Activated CD4-positive, alpha-beta memory T cell treated with anti-CD3 and anti-CD28 coated beads for 36 hours (primary cell): ENCODE measurements around the gene MARS1. TPM values are rescaled to one million over a fixed set of nuclear protein-coding genes. Genes with fewer than 3 reads are reported as not detected.
"Not testable (repeated sequence)": the region's sequence is repeated elsewhere in the genome, so short reads cannot be mapped to it uniquely, and the experiment has no call there.

Experiments used
- CTCF ChIA-PET: fragments of 350-600 bp; sonication (Branson Sonifier 250); formaldehyde crosslinking; loops from one replicate; lab custom pipeline; 2021; ENCODE audit warnings: antibody characterized with exemption, inconsistent platforms; lab: Charles Lee
- POLR2A ChIA-PET: fragments of 350-600 bp; sonication (Branson Sonifier 250); formaldehyde crosslinking; loops from one replicate; lab custom pipeline; 2021; ENCODE audit warnings: antibody characterized with exemption; lab: Charles Lee
- DNase-seq: peaks from one replicate; pipeline ENCODE4 v3.0.0-alpha.2; 2020
- H3K27ac Mint-ChIP-seq: one replicate; pipeline ENCODE4 v1.8.0; 2021; ENCODE audit warnings: mixed read lengths
- H3K27me3 Mint-ChIP-seq: one replicate; pipeline ENCODE4 v1.8.0; 2021; ENCODE audit warnings: mixed read lengths
- H3K36me3 Mint-ChIP-seq: one replicate; pipeline ENCODE4 v1.8.0; 2021; ENCODE audit warnings: mixed read lengths
- H3K4me1 Mint-ChIP-seq: one replicate; pipeline ENCODE4 v1.8.0; 2021; ENCODE audit warnings: low read depth, mixed read lengths
- H3K4me3 Mint-ChIP-seq: one replicate; pipeline ENCODE4 v1.8.0; 2021; ENCODE audit warnings: mild to moderate bottlenecking, mixed read lengths
- H3K9me3 Mint-ChIP-seq: one replicate; pipeline ENCODE4 v1.8.0; 2021; ENCODE audit warnings: mixed read lengths
- intact Hi-C: fragments of 100-400 bp; cut with micrococcal nuclease; formaldehyde crosslinking; loops from one replicate; pipeline ENCODE4 v1.15.1; 2023
- total RNA-seq, 2 experiments: library from RNA; stranded (reverse); gene quantifications; one replicate each; pipeline ENCODE4 v1.2.3, GENCODE V29; 2021

Gene MARS1
- total RNA-seq, 2 experiments from 2014 or later, result 354 to 364 TPM

DNA sequence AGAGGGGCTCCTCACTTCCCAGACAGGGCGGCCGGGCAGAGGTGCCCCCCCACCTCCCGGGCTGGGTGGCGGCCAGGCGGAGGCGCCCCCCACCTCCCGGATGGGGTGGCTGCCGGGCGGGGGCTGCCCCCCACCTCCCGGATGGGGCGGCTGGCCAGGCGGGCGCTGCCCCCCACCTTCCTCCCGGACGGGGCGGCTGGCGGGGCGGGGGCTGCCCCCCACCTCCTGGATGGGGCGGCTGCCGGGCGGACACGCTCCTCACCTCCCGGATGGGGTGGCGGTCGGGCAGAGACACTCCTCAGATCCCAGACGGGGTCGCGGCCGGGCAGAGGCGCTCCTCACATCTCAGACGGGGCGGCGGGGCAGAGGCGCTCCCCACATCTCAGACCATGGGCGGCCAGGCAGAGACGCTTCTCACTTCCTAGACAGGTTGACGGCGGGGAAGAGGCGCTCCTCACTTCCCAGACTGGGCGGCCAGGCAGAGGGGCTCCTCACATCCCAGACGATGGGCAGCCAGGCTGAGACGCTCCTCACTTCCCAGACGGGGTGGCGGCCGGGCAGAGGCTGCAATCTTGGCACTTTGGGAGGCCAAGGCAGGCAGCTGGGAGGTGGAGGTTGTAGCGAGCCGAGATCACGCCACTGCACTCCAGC lies 7.3 kb downstream of the MARS1 start:
- peaks cover 54% of the 10 kb centered on the region for H3K36me3 Mint-ChIP-seq

DNA sequence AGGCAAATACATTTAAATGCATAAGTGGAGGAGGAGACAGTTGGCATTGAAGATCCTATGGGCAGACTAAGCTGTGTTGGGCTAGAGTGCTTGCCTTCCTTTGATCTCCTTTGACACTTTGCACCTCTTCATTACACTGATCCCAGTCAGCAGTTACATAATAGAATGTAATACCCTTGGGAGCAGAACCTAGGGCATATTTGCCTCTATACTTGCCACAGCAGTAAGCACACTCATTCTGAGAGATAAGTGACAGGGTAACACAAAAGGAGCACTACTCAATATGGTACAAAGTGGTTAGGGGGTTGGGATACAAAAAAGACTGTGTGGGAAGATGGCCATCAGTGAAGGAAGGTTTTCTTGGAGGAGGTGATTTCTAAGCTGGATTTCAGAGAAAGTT lies 9.0 kb downstream of the MARS1 start:
- peak overlapping the region; percentile 13 for H3K27ac Mint-ChIP-seq

More for the DNA sequence above, 7.3 kb downstream of the MARS1 start:
- H3K27ac Mint-ChIP-seq, CTCF ChIA-PET, DNase-seq, H3K9me3 Mint-ChIP-seq, H3K27me3 Mint-ChIP-seq, POLR2A ChIA-PET, H3K4me3 Mint-ChIP-seq, intact Hi-C loops: not testable (repeated sequence)
- H3K4me1 Mint-ChIP-seq, result peaks cover 16% of the 10 kb centered on the region

DNA sequence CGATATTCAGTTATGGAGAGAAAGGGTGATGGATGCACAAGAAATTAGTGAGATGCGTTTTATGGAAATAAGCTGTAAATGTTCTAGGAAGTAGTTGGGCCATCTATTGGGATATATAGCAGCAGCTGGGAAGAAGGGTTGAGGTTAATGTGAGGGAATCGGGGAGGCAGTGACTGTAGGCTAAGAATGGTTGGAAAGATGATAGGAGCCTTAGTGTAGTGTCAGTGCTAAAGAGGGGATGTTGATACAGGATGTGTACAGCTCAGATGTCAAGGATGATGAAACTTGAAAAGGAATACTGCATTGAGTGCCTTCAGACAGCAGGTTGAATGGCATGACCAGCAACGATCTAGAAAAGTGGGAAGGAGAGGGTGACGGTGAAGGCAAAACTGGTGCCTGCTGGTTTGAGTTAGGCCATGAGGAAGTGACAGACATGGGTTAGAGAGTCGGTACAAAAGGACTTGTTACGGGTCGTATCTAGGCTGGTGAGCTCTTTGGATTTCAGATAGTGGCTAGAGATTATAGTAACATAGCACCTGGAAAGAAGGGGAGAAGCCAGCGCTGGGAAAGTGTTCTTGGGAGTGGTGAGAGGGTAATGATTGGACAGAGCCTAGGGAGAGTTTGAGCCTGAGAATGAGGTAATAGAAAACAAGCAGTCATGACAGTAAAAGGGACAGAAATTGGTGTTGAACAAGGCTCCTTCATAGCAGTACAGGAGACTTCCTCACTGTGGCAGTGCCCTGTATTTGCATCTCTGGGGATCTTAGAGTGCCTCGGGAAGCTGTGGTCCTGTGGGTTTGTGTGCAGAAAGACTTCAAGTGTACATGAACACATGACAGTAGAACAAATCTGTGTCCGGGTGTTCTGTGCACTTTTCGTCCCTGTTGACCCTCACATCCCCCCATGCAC lies 9.6 kb downstream of the MARS1 start:
- H3K9me3 Mint-ChIP-seq, result no peaks in the 10 kb centered on the region
- DNase-seq, result no peak
- ChIA-PET POLR2A (no interaction called here), CTCF (no interaction called here)
- peak overlapping the region; percentile 13 for H3K27ac Mint-ChIP-seq
- no peaks in the 10 kb centered on the region for H3K27me3 Mint-ChIP-seq
- intact Hi-C loops, result no loop called here
- no peak overlapping the region for H3K4me3 Mint-ChIP-seq
- peaks cover 60% of the 10 kb centered on the region for H3K36me3 Mint-ChIP-seq
- peaks cover 13% of the 10 kb centered on the region for H3K4me1 Mint-ChIP-seq

More for the DNA sequence above, 9.0 kb downstream of the MARS1 start:
- Mint-ChIP-seq H3K4me1 (peaks cover 10% of the 10 kb centered on the region), H3K27me3 (no peaks in the 10 kb centered on the region), H3K9me3 (no peaks in the 10 kb centered on the region), H3K36me3 (peaks cover 54% of the 10 kb centered on the region), H3K4me3 (no peak overlapping the region)
- ChIA-PET POLR2A (no interaction called here), CTCF (no interaction called here)
- DNase-seq, result no peak
- intact Hi-C loops, result no loop called here

DNA sequence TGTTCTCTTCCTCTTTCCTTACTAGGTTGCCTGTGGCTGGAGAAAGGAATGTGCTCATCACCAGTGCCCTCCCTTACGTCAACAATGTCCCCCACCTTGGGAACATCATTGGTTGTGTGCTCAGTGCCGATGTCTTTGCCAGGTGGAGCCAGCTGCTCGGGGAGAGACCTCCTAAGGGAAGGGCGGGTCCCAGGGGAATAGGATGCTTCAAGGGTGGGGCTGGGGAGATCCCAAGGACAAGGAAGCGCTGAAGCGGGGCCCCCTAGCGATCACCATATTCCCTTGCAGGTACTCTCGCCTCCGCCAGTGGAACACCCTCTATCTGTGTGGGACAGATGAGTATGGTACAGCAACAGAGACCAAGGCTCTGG lies 10.2 kb downstream of the MARS1 start:
- Mint-ChIP-seq H3K27me3 (no peaks in the 10 kb centered on the region), H3K27ac (no peak overlapping the region), H3K4me3 (no peak overlapping the region), H3K36me3 (peaks cover 58% of the 10 kb centered on the region), H3K4me1 (peaks cover 7% of the 10 kb centered on the region), H3K9me3 (no peaks in the 10 kb centered on the region)
- no peak for DNase-seq
- intact Hi-C loops, result no loop called here
- ChIA-PET POLR2A (no interaction called here), CTCF (no interaction called here)

DNA sequence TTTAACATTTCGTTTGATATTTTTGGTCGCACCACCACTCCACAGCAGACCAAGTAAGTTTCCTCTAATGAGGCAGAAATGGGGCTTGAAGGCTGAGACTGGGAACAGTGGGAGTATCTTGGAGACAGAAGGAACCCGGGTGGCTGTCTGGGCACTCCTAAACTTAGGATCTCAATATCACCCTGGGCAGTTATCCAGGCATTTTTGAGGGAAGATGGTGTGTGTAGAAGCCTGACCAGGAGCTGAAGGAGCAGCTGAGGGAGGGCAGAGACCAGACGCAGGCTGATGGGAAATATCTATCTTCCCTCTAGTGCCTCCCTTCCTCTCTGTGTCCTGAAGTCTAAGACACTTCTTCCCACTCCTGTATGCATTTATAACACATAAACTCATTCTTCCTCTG lies 10.7 kb downstream of the MARS1 start:
- Mint-ChIP-seq H3K4me3 (no peak overlapping the region), H3K27me3 (no peaks in the 10 kb centered on the region), H3K27ac (no peak overlapping the region), H3K4me1 (peaks cover 7% of the 10 kb centered on the region), H3K36me3 (peaks cover 59% of the 10 kb centered on the region), H3K9me3 (no peaks in the 10 kb centered on the region)
- intact Hi-C loops, result no loop called here
- ChIA-PET CTCF (no interaction called here), POLR2A (no interaction called here)
- no peak for DNase-seq

DNA sequence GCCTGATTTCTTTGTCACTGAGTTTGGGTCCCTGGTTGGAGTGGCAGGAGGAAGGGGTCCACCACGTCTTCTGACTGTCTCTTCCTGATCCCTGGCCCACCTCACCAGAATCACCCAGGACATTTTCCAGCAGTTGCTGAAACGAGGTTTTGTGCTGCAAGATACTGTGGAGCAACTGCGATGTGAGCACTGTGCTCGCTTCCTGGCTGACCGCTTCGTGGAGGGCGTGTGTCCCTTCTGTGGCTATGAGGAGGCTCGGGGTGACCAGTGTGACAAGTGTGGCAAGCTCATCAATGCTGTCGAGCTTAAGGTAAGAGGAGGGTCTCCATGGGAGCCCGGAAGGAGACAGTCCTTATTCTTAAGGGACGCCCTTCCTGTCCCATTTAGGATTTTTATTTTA lies 12.3 kb downstream of the MARS1 start:
- Mint-ChIP-seq H3K9me3 (no peaks in the 10 kb centered on the region), H3K4me1 (peaks cover 7% of the 10 kb centered on the region), H3K27me3 (no peaks in the 10 kb centered on the region), H3K27ac (no peak overlapping the region), H3K4me3 (no peak overlapping the region), H3K36me3 (peaks cover 65% of the 10 kb centered on the region)
- DNase-seq, result no peak
- POLR2A ChIA-PET, result interaction anchor here (0.7 to 2.0 kb wide), 3 partner anchors 10 to 23 kb away, joined by 3 to 4 read pairs (median 3); no protein-coding TSS in a partner anchor
- CTCF ChIA-PET, result no interaction called here
- intact Hi-C loops, result no loop called here

DNA sequence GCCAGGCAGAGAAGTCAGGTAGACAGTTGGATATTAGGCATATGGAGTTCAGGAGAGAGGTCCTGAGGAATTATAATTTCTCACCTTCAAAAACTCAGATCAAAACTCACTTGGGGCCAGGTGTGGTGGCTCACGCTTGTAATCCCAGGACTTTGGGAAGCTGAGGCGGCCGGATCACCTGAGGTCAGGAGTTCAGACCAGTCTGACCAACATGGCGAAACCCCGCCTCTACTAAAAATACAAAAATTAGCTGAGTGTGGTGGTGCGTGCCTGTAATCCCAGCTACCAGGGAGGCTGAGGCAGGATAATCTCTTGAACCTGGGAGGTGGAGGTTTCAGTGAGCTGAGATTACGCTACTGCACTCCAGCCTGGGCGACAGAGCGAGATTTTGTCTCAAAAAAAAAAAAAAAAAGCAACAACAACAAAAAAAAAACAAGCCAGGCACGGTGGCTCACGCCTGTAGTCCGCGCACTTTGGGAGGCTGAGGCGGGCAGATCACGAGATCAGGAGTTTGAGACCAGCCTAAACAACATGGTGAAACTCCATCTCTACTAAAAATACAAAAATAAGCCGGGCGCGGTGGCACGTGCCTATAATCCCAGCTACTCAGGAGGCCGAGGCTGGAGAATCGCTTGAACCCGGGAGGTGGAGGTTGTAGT lies 14.6 kb downstream of the MARS1 start:
- intact Hi-C loops, H3K27ac Mint-ChIP-seq, H3K4me3 Mint-ChIP-seq, H3K4me1 Mint-ChIP-seq, H3K27me3 Mint-ChIP-seq, H3K9me3 Mint-ChIP-seq, DNase-seq: not testable (repeated sequence)
- POLR2A ChIA-PET, result interaction anchor here (0.8 to 1.6 kb wide), 2 partner anchors 11 to 17 kb away, joined by 3 to 4 read pairs; no protein-coding TSS in a partner anchor
- peaks cover 62% of the 10 kb centered on the region for H3K36me3 Mint-ChIP-seq
- CTCF ChIA-PET, result interaction anchor here (0.6 kb wide), 1 partner anchor 22 kb away, joined by 3 read pairs; no protein-coding TSS in a partner anchor

DNA sequence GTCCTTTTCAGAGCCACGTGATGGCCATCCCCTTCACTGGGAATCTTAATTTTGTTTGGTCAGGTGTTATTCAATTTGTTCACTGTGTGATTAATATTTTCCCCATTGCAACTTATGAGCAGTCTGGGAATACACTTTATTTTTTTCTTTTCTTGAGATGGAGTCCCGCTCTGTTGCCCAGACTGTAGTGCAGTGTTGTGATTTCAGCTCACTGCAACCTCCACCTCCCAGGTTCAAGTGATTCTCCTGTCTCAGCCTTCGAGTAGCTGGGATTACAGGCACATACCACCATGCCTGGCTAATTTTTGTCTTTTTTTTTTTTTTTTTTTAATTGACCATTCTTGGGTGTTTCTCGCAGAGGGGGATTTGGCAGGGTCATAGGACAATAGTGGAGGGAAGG lies 18.7 kb downstream of the MARS1 start:
- CTCF ChIA-PET, H3K4me1 Mint-ChIP-seq, POLR2A ChIA-PET, H3K27ac Mint-ChIP-seq, H3K9me3 Mint-ChIP-seq, DNase-seq, H3K27me3 Mint-ChIP-seq, H3K4me3 Mint-ChIP-seq, intact Hi-C loops: not testable (repeated sequence)
- H3K36me3 Mint-ChIP-seq, result peaks cover 44% of the 10 kb centered on the region

DNA sequence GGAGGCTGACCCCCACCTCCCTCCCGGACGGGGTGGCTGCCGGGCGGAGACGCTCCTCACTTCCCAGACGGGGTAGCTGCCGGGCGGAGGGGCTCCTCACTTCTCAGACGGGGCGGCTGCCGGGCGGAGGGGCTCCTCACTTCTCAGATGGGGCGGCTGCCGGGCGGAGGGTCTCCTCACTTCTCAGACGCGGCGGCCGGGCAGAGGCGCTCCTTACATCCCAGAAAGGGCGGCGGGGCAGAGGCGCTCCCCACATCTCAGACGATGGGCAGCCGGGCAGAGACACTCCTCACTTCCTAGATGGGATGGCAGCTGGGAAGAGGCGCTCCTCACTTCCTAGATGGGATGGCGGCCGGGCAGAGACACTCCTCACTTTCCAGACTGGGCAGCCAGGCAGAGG lies 19.9 kb downstream of the MARS1 start:
- CTCF ChIA-PET, POLR2A ChIA-PET, H3K4me3 Mint-ChIP-seq, DNase-seq, H3K27me3 Mint-ChIP-seq, H3K27ac Mint-ChIP-seq, intact Hi-C loops, H3K9me3 Mint-ChIP-seq, H3K4me1 Mint-ChIP-seq: not testable (repeated sequence)
- H3K36me3 Mint-ChIP-seq, result peaks cover 48% of the 10 kb centered on the region

DNA sequence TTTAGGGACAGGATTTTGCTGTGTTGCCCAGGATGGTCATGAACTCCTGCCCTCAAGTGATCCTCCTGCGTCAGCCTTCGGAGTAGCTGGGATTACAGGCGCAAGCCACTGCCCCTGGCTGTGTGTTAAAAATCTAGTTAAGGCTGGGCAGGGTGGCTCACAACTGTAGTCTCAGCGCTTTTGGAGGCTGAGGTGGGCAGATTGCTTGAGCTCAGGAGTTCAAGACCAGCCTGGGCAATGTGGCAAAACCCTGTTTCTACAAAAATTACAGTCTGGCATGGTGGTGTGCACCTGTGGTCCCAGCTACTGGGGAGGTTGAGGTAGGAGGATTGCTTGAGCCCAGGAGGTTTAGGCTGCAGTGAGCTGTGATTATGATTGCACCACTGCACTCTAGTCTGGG lies 23.3 kb downstream of the MARS1 start:
- H3K27ac Mint-ChIP-seq, result no peak overlapping the region
- DNase-seq, result no peak
- ChIA-PET CTCF (no interaction called here), POLR2A (no interaction called here)
- H3K4me3 Mint-ChIP-seq, result no peak overlapping the region
- H3K27me3 Mint-ChIP-seq, result no peaks in the 10 kb centered on the region
- H3K4me1 Mint-ChIP-seq, result peaks cover 2% of the 10 kb centered on the region
- intact Hi-C loops, result no loop called here
- H3K9me3 Mint-ChIP-seq, result no peaks in the 10 kb centered on the region
- peaks cover 56% of the 10 kb centered on the region for H3K36me3 Mint-ChIP-seq

DNA sequence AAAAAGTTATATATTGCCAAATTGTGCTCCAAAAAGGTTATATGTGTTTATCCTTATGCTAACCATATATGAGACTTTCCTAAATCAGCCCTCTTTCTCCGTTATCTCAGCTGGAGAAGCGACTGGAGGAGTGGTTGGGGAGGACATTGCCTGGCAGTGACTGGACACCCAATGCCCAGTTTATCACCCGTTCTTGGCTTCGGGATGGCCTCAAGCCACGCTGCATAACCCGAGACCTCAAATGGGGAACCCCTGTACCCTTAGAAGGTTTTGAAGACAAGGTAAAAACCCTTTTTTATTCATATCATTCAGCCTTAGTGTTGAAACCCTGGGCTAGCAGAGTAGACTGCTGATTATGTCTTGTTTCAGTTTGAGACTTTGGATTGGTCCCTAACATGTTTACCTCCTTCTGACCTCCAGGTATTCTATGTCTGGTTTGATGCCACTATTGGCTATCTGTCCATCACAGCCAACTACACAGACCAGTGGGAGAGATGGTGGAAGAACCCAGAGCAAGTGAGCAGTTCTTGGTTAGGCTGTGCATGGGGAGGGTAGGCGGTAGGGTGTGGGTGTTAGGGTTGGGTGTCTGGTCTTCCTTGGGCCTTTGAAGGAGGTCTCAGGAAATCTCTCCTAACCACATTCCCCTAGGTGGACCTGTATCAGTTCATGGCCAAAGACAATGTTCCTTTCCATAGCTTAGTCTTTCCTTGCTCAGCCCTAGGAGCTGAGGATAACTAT lies 23.9 kb downstream of the MARS1 start:
- peak overlapping the region; percentile 42 for H3K27ac Mint-ChIP-seq

DNA sequence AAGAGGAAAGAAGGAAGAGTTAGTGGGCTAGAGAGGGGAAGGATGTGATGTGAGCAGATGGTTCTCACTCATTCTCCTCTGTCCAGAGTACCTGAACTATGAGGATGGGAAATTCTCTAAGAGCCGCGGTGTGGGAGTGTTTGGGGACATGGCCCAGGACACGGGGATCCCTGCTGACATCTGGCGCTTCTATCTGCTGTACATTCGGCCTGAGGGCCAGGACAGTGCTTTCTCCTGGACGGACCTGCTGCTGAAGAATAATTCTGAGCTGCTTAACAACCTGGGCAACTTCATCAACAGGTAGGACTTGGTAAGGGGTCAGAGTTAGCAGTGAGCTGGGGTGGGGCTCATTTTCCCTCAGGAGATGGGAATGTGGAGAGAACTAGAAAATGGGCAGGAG lies 24.8 kb downstream of the MARS1 start:
- ChIA-PET CTCF (no interaction called here), POLR2A (no interaction called here)
- intact Hi-C loops, result no loop called here

More for the DNA sequence above, 23.9 kb downstream of the MARS1 start:
- POLR2A ChIA-PET, result no interaction called here
- intact Hi-C loops, result no loop called here
- H3K36me3 Mint-ChIP-seq, result peaks cover 60% of the 10 kb centered on the region
- DNase-seq, result no peak
- H3K27me3 Mint-ChIP-seq, result no peaks in the 10 kb centered on the region
- peaks cover 2% of the 10 kb centered on the region for H3K4me1 Mint-ChIP-seq
- CTCF ChIA-PET, result no interaction called here
- no peaks in the 10 kb centered on the region for H3K9me3 Mint-ChIP-seq
- H3K4me3 Mint-ChIP-seq, result no peak overlapping the region

More for the DNA sequence above, 24.8 kb downstream of the MARS1 start:
- H3K36me3 Mint-ChIP-seq, result peaks cover 68% of the 10 kb centered on the region
- H3K4me3 Mint-ChIP-seq, result no peak overlapping the region
- H3K27ac Mint-ChIP-seq, result peak overlapping the region; percentile 46
- H3K27me3 Mint-ChIP-seq, result no peaks in the 10 kb centered on the region
- DNase-seq, result no peak
- peaks cover 8% of the 10 kb centered on the region for H3K4me1 Mint-ChIP-seq
- no peaks in the 10 kb centered on the region for H3K9me3 Mint-ChIP-seq
